Activated CD4-positive, alpha-beta T cell treated with anti-CD3 and anti-CD28 coated beads, Interleukin-2, amount 10 ng/mL, durations not matched to agents 24 days and 14 days (primary cell): ENCODE measurements around the gene MEGF6. TPM values are rescaled to one million over a fixed set of nuclear protein-coding genes. Genes with fewer than 3 reads are reported as not detected.

ENCODE experiments used
- DNase-seq: peaks from one replicate; pipeline ENCODE4 v3.0.0; 2022
- H3K27ac Mint-ChIP-seq: one replicate; pipeline ENCODE4 v1.8.0; 2022; ENCODE audit warnings: mild to moderate bottlenecking, mixed read lengths
- H3K27me3 Mint-ChIP-seq: one replicate; pipeline ENCODE4 v1.8.0; 2022; ENCODE audit warnings: mixed read lengths
- H3K36me3 Mint-ChIP-seq: one replicate; pipeline ENCODE4 v1.8.0; 2022; ENCODE audit warnings: low read depth, mild to moderate bottlenecking, mixed read lengths
- H3K4me1 Mint-ChIP-seq: one replicate; pipeline ENCODE4 v1.8.0; 2021; ENCODE audit warnings: mixed read lengths
- H3K4me3 Mint-ChIP-seq: one replicate; pipeline ENCODE4 v1.8.0; 2022; ENCODE audit warnings: mild to moderate bottlenecking, moderate library complexity, mixed read lengths
- H3K9me3 Mint-ChIP-seq: one replicate; pipeline ENCODE4 v1.8.0; 2021; ENCODE audit warnings: mixed read lengths
- intact Hi-C: fragments of 100-400 bp; cut with micrococcal nuclease; formaldehyde crosslinking; loops from one replicate; pipeline ENCODE4 v1.15.1; 2023
- total RNA-seq: library from RNA; stranded (reverse); gene quantifications from 2 replicates; pipeline ENCODE4 v1.2.3, GENCODE V29; 2022

MEGF6 gene
- total RNA-seq, 1 donor from 2014 or later = 1.7 TPM

DNA sequence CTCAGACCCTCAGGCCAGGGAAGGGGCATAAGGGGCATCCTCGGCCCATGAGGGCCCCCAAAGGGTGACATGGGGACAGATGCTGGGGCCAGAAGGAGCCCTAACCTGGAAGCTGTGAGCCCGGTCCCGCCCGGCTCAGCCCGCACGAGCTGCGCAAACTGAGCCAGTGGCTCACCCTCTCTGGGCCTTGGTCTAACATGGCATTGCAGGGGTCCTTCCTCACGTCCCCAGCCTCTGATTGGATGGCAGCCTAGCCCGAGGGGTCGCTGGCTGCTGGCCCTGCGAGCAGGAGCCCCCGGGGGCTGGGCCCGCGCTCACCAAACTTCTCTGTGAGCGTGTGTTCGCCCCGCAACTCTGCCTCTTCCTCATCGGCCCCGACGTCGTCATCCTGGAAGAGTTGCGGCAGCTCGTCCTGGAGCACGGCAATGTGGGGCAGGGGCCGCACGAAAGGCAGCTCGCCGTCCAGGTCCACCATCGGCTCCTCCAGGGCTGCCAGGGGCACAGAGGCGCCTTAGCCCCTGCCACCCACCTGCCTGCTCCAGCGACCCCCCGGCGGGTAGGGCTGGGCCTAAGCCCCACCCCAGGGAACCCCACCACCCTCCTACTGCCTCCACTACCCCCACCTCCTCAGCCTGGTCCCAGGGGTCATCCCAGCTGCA is 102.4 kb downstream of the MEGF6 start:
- Mint-ChIP-seq H3K9me3 (no peaks in the 10 kb centered on the region), H3K27me3 (no peaks in the 10 kb centered on the region), H3K4me3 (no peak overlapping the region), H3K27ac (no peak overlapping the region), H3K36me3 (no peaks in the 10 kb centered on the region), H3K4me1 (no peaks in the 10 kb centered on the region)
- DNase-seq = no peak
- intact Hi-C loops = no loop called here

DNA sequence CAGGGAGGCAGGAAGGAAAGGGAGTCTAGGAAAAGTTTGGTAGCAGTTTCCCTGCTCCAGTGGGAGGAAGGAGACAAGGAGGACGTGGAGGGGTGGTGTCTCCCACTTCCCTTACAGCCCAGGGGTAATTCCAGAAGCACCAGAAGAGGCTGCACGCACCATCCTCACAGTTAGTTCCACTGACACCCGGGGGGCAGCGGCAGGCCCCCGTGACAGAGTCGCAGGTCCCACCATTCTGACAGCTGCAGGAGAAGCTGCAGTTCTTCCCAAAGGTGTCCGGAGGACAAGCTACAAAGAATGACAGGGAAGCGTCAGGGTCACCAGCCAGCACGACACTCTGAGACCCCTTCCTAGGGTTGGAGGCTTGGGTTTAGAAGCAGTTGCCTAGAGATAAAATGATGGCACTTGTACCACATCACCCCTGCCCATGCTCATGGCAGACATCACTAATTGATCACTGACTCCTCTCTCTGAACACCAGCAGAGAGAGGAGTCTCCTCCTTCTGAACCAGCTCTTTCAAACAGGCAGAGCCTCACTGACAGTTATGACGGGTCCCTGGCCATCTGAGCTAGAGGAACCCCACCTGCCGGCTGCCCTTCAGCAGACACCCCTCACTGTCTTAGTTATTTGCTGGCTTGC is 103.6 kb downstream of the MEGF6 start:
- no peaks in the 10 kb centered on the region for H3K9me3 Mint-ChIP-seq
- no peak overlapping the region for H3K4me3 Mint-ChIP-seq
- no peaks in the 10 kb centered on the region for H3K4me1 Mint-ChIP-seq

DNA sequence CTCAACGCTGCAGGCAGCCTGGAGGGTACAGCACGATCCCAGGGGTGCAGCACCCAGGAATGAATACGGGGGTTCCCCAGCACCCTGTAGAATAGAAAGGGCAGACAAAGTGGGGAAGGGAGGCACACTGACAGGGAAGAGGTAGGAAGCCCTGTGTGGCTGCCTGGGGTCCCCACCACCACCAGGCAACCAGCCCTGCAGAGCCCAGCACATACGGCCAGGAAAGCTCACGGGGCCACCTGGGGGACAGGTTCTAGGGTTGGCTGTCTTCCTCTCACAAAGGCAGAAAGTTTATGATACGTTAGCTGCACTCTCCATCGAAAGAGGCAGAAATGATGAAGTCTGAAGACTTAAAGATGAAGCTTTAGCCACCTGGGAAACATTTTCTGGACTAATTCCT is 104.4 kb downstream of the MEGF6 start:
- intact Hi-C loops = no loop called here
- no peak for DNase-seq
- H3K9me3 Mint-ChIP-seq = no peaks in the 10 kb centered on the region
- H3K4me3 Mint-ChIP-seq = no peak overlapping the region
- H3K36me3 Mint-ChIP-seq = no peaks in the 10 kb centered on the region
- no peaks in the 10 kb centered on the region for H3K27me3 Mint-ChIP-seq
- no peak overlapping the region for H3K27ac Mint-ChIP-seq
- no peaks in the 10 kb centered on the region for H3K4me1 Mint-ChIP-seq

More for the DNA sequence above, 103.6 kb downstream of the MEGF6 start:
- Mint-ChIP-seq H3K27ac (no peak overlapping the region), H3K27me3 (no peaks in the 10 kb centered on the region), H3K36me3 (no peaks in the 10 kb centered on the region)
- intact Hi-C loops = no loop called here
- no peak for DNase-seq

DNA sequence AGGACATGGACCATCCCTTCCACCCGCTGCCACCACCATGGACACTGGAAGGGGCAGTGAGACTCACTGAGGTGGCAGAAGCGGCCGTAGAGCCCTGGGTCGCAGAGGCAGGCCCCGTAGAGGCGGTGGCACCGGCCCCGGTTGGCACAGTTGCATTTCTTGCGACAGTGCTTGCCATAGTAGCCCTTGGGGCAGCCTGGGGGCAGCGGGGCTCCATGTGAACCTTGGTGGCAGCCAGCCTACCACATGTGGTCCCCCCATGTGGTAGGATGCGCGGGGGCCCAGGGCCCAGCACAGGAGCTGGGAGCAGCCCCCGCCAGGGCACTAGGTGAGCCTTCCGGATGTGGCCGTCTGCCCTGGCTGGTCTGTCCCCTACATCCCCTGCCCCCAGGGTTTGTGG is 105.3 kb downstream of the MEGF6 start:
- no peak overlapping the region for H3K27ac Mint-ChIP-seq
- no peaks in the 10 kb centered on the region for H3K36me3 Mint-ChIP-seq
- no peak overlapping the region for H3K4me3 Mint-ChIP-seq
- no peak for DNase-seq
- no peaks in the 10 kb centered on the region for H3K27me3 Mint-ChIP-seq
- H3K9me3 Mint-ChIP-seq = no peaks in the 10 kb centered on the region
- intact Hi-C loops = no loop called here
- H3K4me1 Mint-ChIP-seq = no peaks in the 10 kb centered on the region

DNA sequence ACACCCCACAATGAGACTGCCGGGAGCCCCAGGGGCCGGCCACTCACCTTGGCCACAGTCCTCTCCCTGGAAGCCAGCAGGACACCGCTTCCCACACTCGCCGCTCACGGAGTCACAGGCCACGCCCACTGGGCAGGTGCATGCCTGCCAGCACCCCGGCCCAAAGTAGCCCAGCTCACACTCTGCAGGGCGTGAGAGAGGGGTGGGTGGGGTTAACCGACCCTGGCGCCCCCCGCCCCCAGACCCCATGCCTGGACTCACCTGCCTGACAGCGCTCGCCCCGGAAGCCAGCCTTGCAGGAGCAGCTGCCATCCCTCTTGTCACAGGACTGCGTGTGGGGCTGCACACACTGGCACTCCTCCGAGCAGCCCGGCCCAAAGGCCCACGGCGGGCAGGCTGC is 106.1 kb downstream of the MEGF6 start:
- DNase-seq = no peak
- H3K4me1 Mint-ChIP-seq = no peaks in the 10 kb centered on the region
- no peaks in the 10 kb centered on the region for H3K27me3 Mint-ChIP-seq
- H3K36me3 Mint-ChIP-seq = no peaks in the 10 kb centered on the region
- H3K9me3 Mint-ChIP-seq = no peaks in the 10 kb centered on the region
- H3K27ac Mint-ChIP-seq = no peak overlapping the region
- H3K4me3 Mint-ChIP-seq = no peak overlapping the region
- intact Hi-C loops = no loop called here

DNA sequence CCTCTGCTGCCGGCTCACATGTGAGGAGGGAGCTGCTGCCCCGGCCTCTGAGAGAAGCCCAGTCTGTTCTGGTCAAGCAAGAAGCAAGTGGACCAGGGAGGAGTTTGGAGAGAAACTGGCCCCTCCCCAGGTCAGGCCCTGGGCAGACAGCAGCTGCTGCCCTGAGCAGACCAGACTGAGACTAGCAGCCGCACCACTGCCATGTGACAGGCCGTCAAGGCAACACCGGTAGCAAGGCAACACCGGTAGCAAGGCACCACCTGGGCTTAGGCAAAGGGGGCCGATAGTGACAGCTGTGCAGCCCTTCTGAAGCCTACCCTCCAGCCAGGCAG is 106.5 kb downstream of the MEGF6 start:
- no peaks in the 10 kb centered on the region for H3K9me3 Mint-ChIP-seq
- H3K4me1 Mint-ChIP-seq = no peaks in the 10 kb centered on the region
- H3K27me3 Mint-ChIP-seq = no peaks in the 10 kb centered on the region
- DNase-seq = no peak
- intact Hi-C loops = no loop called here
- no peak overlapping the region for H3K4me3 Mint-ChIP-seq
- H3K27ac Mint-ChIP-seq = no peak overlapping the region
- no peaks in the 10 kb centered on the region for H3K36me3 Mint-ChIP-seq

DNA sequence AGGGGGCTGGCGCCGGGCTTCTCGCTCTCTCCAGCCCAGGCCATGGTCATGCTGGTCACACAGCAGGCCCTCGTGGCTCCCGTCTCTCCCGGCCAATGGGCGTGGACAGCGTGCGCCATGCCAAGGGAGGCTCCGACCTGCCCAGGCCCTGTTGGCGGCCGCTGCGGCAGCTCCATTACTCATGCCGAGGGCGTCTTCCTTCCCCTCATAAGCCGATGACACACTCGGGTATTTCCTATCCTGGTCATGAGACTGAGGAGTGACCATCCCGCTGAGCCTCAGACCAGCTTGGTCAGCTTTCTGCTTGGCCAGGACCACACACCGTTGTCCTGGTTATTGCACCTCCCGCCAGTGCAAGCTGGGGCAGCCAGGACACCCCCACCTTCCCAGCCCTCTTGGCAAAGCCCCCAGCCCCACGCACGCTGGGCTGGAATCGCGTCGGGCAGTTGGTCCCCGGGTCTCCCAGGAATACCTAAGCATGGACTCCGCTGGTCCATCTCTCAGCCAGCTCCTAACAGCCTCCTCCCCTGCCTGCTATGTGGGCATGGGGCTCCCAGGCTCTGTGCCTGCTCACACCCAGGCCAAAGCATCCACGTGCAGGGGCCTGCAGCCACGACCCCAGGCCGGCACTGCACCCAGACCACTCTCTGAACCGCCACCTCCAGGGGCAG is 107.0 kb downstream of the MEGF6 start:
- no peaks in the 10 kb centered on the region for H3K4me1 Mint-ChIP-seq
- no peaks in the 10 kb centered on the region for H3K9me3 Mint-ChIP-seq
- no peak overlapping the region for H3K27ac Mint-ChIP-seq
- no peaks in the 10 kb centered on the region for H3K27me3 Mint-ChIP-seq
- H3K36me3 Mint-ChIP-seq = no peaks in the 10 kb centered on the region
- no peak overlapping the region for H3K4me3 Mint-ChIP-seq
- intact Hi-C loops = no loop called here
- no peak for DNase-seq

DNA sequence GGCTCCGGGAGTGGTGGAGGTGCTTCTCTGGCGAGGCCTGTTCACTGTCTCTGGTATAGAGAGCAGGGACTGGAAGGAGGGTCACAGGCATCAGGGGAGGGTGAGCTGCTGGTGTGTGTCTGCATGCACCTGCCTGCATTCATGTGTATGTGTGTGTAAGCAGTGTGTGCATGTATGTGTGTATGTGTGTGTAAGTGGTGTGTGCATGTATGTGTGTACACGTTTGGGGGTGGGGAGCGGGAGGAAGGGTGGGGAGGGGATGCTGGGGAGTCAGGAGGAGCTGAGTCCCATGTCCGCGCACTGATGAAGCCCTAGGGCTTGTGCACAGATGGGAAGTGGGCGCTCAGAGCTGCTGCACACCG is 107.8 kb downstream of the MEGF6 start:
- DNase-seq = no peak
- Mint-ChIP-seq H3K4me3 (no peak overlapping the region), H3K9me3 (no peaks in the 10 kb centered on the region), H3K27me3 (no peaks in the 10 kb centered on the region), H3K4me1 (no peaks in the 10 kb centered on the region), H3K27ac (no peak overlapping the region), H3K36me3 (no peaks in the 10 kb centered on the region)
- intact Hi-C loops = no loop called here

DNA sequence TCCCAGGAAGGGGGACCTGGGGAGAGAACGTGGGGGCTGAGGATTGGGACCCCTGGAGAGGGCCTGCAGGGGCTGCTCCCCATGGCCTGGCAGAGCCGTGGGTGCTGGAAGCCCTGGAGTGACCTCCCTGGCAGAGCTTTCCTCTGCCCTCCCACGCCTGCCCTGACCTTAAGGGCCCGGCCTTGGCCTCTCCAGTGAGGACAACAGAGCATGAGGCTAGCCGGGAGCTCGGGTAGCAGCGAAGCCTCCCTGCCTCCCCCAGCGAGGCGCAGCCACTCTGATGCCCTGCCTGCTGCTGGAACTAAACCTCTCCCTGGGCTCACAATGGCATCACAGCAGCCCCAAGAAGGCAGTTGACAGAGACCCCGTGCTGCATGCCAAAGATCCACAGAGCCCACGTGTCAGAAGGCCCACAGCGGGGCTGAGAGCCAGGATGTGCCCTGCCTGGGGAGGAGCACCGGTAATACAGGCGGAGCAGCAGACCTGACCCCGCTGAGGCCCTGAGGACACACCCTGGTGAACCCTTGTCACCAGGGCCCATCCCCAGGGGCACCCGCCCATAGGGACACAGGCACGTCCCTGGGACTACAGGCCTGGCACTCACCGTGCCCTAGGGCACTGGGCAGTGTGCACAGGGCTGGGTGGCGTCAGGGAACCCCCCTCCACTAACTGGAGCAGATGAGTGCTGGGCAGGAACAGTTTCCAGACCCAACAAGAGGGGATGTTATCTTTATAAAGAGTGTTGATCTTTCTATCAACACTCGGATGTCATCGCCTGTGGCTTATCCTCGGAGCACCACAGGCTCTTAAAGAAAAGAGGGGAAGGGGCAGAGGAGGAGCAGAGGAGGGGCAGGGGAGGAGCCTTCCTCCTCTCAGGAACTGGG is 108.4 kb downstream of the MEGF6 start:
- no peaks in the 10 kb centered on the region for H3K4me1 Mint-ChIP-seq
- H3K27me3 Mint-ChIP-seq = no peaks in the 10 kb centered on the region
- intact Hi-C loops = no loop called here
- H3K27ac Mint-ChIP-seq = no peak overlapping the region
- no peak overlapping the region for H3K4me3 Mint-ChIP-seq
- no peaks in the 10 kb centered on the region for H3K36me3 Mint-ChIP-seq
- H3K9me3 Mint-ChIP-seq = no peaks in the 10 kb centered on the region
- no peak for DNase-seq

DNA sequence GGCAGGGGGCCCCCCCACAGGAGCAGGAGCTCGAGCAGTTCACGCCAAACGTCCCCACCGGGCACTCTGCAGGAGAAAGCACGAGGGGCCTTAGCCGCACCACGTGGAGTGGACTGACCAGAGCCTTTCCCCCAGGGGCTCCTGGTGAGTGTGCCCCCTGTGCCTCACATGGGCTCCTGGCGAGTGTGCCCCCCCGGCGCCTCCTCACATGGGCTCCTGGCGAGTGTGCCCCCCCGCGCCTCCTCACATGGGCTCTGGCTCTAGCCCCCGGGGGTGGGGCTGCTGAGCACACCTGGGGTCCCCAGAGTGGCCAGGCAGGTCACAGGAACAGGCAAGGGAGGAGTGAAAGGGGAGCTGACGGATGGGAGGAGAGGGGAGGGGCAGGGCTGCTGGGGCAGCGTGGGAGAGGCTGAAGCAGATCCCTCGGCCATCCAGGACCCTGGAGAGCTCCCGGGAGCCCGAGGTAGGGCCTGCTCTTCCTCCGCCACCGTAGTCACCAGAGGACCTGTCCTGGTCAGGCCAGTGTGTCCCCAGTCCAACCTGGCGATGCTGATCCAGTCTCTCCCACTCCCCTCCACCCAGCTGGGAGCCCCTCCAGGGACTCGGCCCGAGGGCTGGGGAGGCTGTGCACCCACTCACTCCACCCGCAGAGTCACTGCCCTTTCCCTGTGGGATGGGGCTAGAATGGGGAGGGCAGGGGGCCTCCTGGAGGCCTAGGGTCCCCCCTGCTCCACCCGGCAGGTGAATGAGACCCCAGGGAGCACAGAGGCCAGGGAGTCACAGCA is 109.3 kb downstream of the MEGF6 start:
- intact Hi-C loops = no loop called here
- H3K27ac Mint-ChIP-seq = no peak overlapping the region
- no peaks in the 10 kb centered on the region for H3K27me3 Mint-ChIP-seq
- no peaks in the 10 kb centered on the region for H3K9me3 Mint-ChIP-seq
- H3K4me1 Mint-ChIP-seq = no peaks in the 10 kb centered on the region
- DNase-seq = no peak
- H3K4me3 Mint-ChIP-seq = no peak overlapping the region
- no peaks in the 10 kb centered on the region for H3K36me3 Mint-ChIP-seq

DNA sequence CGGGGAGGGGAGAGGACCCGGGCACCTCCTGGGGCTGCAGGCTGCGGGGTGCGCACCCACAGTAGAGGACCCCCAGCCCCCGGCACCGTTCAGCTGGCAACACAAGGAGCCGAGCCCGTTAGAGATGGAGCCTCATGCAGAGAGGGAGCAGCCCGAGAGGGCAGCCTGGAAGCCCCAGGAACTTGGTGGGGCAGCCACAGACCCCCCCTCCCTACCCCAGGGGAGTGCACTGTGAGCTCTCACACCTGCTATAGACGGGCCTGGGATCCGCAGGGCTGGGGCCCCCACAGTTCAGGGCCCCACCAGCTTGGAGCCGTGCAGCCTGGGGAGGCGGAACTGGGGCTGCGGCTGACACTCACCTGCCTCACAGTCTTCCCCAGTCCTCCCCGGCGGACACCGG is 109.9 kb downstream of the MEGF6 start:
- Mint-ChIP-seq H3K27me3 (no peaks in the 10 kb centered on the region), H3K36me3 (no peaks in the 10 kb centered on the region), H3K27ac (no peak overlapping the region), H3K4me1 (no peaks in the 10 kb centered on the region), H3K4me3 (no peak overlapping the region), H3K9me3 (no peaks in the 10 kb centered on the region)
- intact Hi-C loops = no loop called here
- DNase-seq = no peak

DNA sequence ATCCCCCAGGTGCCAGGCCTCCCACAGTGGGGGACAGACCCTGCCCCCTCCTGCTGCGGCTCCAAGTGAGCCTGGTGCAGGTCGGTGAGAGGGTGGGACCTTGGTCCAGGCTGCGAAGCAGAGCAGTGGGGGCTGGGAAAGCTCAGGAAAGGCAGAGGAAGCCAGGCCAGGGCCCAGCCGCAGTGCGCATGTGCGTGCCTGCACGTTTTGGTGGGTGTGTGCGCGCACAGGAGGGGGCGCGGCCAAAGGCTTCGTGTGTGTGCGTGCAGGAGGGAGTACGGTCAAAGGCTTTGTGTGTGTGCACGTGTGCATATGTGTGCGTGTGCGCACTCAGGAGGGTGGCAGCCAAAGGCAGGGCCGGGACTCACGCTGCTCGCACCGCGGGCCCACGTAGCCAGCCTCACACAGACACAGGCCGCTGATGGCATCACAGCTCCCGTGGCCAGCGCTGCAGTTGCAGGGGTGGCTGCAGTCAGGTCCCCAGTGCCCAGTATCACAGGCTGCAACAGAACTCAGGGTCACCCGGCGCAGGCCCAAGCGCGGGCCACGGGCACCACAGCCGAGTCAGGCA is 111.0 kb downstream of the MEGF6 start:
- DNase-seq = no peak
- Mint-ChIP-seq H3K36me3 (no peaks in the 10 kb centered on the region), H3K27ac (no peak overlapping the region), H3K4me1 (no peaks in the 10 kb centered on the region), H3K4me3 (no peak overlapping the region), H3K9me3 (no peaks in the 10 kb centered on the region), H3K27me3 (no peaks in the 10 kb centered on the region)
- intact Hi-C loops = no loop called here

DNA sequence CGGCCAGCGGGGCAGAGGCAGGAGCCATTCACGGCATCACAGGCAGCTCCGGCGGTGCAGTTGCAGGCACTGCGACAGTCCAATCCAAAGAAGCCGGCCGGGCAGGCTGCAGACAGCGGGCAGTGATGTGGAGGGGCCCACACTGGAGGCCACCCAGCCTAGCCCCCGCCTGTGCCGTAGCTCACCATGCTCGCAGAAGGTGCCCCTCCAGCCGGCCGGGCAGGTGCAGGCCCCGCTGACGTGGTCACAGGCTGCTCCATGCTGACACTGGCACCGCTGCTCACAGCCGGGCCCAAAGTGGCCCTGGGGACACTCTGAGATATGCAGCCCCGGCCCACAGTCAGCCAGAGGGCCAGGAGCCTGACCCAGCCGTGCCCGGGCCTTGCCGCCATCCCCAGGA is 111.7 kb downstream of the MEGF6 start:
- intact Hi-C loops = no loop called here
- Mint-ChIP-seq H3K36me3 (no peaks in the 10 kb centered on the region), H3K9me3 (no peaks in the 10 kb centered on the region), H3K27ac (no peak overlapping the region), H3K27me3 (no peaks in the 10 kb centered on the region), H3K4me3 (no peak overlapping the region), H3K4me1 (no peaks in the 10 kb centered on the region)
- DNase-seq = no peak
